Type B pancreatic cell (in vitro differentiated cells): ENCODE results near the gene CDKL1. TPM values are rescaled to one million over a fixed set of nuclear protein-coding genes. Genes with fewer than 3 reads are reported as not detected.

Experiments
- DNase-seq: peaks from one replicate; pipeline ENCODE4 v3.0.0; 2021; ENCODE audit warnings: mixed read lengths; ENCODE audit not compliant: unreplicated experiment; ENCODE audit errors: extremely low spot score
- H3K27ac Mint-ChIP-seq: 2 replicates; pipeline ENCODE4 v1.8.0; 2021; ENCODE audit warnings: mild to moderate bottlenecking, mixed read lengths
- H3K27me3 Mint-ChIP-seq: 2 replicates; pipeline ENCODE4 v1.8.0; 2021; ENCODE audit warnings: mixed read lengths
- H3K36me3 Mint-ChIP-seq: 2 replicates; pipeline ENCODE4 v1.8.0; 2021; ENCODE audit warnings: mixed read lengths
- H3K4me1 Mint-ChIP-seq: one replicate; pipeline ENCODE4 v1.8.0; 2021; ENCODE audit warnings: mixed read lengths; ENCODE audit not compliant: unreplicated experiment
- H3K4me3 Mint-ChIP-seq: 2 replicates; pipeline ENCODE4 v1.8.0; 2021; ENCODE audit warnings: mild to moderate bottlenecking, mixed read lengths
- H3K9me3 Mint-ChIP-seq: 2 replicates; pipeline ENCODE4 v1.8.0; 2021; ENCODE audit warnings: mixed read lengths
- CTCF ChIP-seq: fragments of 200-600 bp; sonication (generic); conservative IDR thresholded peaks from 2 replicates; pipeline ENCODE4 v1.5.0; 2021; ENCODE audit warnings: antibody characterized with exemption, mild to moderate bottlenecking
- total RNA-seq: library from RNA; stranded (reverse); gene quantifications from 2 replicates; pipeline ENCODE4 v1.2.1, GENCODE V29; 2021; ENCODE audit warnings: low replicate concordance

CDKL1 gene
- total RNA-seq, 1 donor from 2014 or later, result 3.4 TPM

GRCh38 chr14:50311972-50312733 lies 84.5 kb downstream of the CDKL1 start, which contains the start of the genes DMAC2L and L2HGDH:
Gene DMAC2L (plus strand): TSS chr14:50312324. CDS start chr14:50321488, 9,164 bp downstream.
Gene L2HGDH (minus strand): TSS chr14:50312229. CDS start chr14:50312150, 79 bp downstream.
- H3K9me3 Mint-ChIP-seq, result no peaks in the 10 kb centered on the region
- peaks cover 5% of the 10 kb centered on the region for H3K4me1 Mint-ChIP-seq
- peak within 1 kb of the TSS; percentile 96 for H3K27ac Mint-ChIP-seq
- no peaks in the 10 kb centered on the region for H3K27me3 Mint-ChIP-seq
- TF ChIP-seq CTCF, result peak; percentile 37
- peaks cover 21% of the 10 kb centered on the region for H3K36me3 Mint-ChIP-seq
- peak; percentile 92 for DNase-seq
- H3K4me3 Mint-ChIP-seq, result peak within 1 kb of the TSS; percentile 94

GRCh38 chr14:50311337-50311971 lies 85.2 kb downstream of the CDKL1 start:
- no peaks in the 10 kb centered on the region for H3K9me3 Mint-ChIP-seq
- no peaks in the 10 kb centered on the region for H3K27me3 Mint-ChIP-seq
- peak overlapping the region; percentile 94 for H3K4me3 Mint-ChIP-seq
- peaks cover 5% of the 10 kb centered on the region for H3K4me1 Mint-ChIP-seq
- peak overlapping the region; percentile 96 for H3K27ac Mint-ChIP-seq
- H3K36me3 Mint-ChIP-seq, result peaks cover 16% of the 10 kb centered on the region
- DNase-seq, result no peak
- peak; percentile 75 for TF ChIP-seq CTCF

- no peak for DNase-seq
- no peak overlapping the region for H3K27ac Mint-ChIP-seq
- no peak for TF ChIP-seq CTCF
- H3K27me3 Mint-ChIP-seq, result no peaks in the 10 kb centered on the region
- H3K9me3 Mint-ChIP-seq, result no peaks in the 10 kb centered on the region
- peaks cover 5% of the 10 kb centered on the region for H3K4me1 Mint-ChIP-seq
- H3K36me3 Mint-ChIP-seq, result peaks cover 7% of the 10 kb centered on the region
- peak overlapping the region; percentile 94 for H3K4me3 Mint-ChIP-seq
These were observed 86.2 kb downstream of the CDKL1 start for GRCh38 chr14:50310445-50310844.

- Mint-ChIP-seq H3K27ac (no peak overlapping the region), H3K4me1 (peaks cover 5% of the 10 kb centered on the region), H3K9me3 (no peaks in the 10 kb centered on the region), H3K36me3 (peaks cover 4% of the 10 kb centered on the region), H3K27me3 (no peaks in the 10 kb centered on the region), H3K4me3 (no peak overlapping the region)
- no peak for TF ChIP-seq CTCF
- no peak for DNase-seq
These were observed 88.2 kb downstream of the CDKL1 start for GRCh38 chr14:50308363-50308915.

DNA sequence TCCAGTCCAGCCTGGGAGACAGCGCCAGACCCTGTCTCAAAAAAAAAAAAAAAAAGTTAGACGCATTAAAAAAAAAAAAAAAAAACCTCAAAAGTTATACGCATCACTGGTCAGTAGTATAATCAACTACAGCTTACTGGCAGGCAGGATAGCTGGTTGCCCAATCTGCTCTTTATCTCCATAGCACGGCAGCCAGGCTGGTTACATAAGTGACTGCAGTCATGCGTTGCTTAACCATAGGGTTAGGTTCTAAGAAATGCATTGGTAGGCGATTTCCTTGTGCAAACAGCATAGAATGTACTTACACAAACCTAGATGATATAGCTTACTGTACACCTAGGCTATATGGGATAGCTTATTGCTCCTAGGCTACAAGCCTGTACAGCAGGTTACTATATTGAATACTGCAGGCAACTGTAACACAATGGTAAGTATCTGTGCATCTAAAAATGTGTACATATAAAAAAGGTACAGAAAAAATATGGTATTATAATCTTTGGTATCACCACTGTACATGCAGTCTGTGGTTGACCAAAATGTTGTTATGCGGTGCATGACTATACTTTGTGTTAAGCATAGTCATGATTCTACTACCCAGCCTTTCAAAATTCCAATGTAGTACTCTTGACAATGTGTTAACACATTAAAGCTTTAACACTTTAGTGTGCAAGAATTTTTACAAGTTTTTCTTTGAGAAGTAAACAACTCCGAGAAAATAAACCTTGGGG lies 92.8 kb downstream of the CDKL1 start:
- Mint-ChIP-seq H3K4me1 (no peaks in the 10 kb centered on the region), H3K27ac (no peak overlapping the region), H3K36me3 (peaks cover 24% of the 10 kb centered on the region), H3K4me3 (no peak overlapping the region), H3K9me3 (no peaks in the 10 kb centered on the region), H3K27me3 (no peaks in the 10 kb centered on the region)
- DNase-seq, result no peak
- no peak for TF ChIP-seq CTCF
